ENCODE data around the gene STAT5A.

- TF ChIP-seq USF2 (CRISPR knock-in tag; IDR thresholded peaks at IDR 0.05) = no peak
- no peak for TF ChIP-seq CTCF (IDR thresholded peaks at IDR 0.05)
- no peak for TF ChIP-seq ATF1 (CRISPR knock-in tag; IDR thresholded peaks at IDR 0.05)
- TF ChIP-seq TEAD4 (CRISPR knock-in tag; IDR thresholded peaks at IDR 0.05) = no peak
These were observed 14.1 kb upstream of the STAT5A start for GRCh38 chr17:42274253-42274542.

Data from WTC11 (cell line).